ENCODE measurements around the gene GHRL. TPM values are rescaled to one million over a fixed set of nuclear protein-coding genes. Genes with fewer than 3 reads are reported as not detected.

Gene GHRL
- total and polyA plus RNA-seq, 2 donors from 2014 or later, result 0.73 to 1.2 TPM

- H3K9me3 ChIP-seq (ENCODE audit: control insufficient read depth in 2 of 3, insufficient read depth in 1 of 3, low read length in 3 of 3), result no peaks in the 10 kb centered on the region
- TF ChIP-seq, protein P1, sequence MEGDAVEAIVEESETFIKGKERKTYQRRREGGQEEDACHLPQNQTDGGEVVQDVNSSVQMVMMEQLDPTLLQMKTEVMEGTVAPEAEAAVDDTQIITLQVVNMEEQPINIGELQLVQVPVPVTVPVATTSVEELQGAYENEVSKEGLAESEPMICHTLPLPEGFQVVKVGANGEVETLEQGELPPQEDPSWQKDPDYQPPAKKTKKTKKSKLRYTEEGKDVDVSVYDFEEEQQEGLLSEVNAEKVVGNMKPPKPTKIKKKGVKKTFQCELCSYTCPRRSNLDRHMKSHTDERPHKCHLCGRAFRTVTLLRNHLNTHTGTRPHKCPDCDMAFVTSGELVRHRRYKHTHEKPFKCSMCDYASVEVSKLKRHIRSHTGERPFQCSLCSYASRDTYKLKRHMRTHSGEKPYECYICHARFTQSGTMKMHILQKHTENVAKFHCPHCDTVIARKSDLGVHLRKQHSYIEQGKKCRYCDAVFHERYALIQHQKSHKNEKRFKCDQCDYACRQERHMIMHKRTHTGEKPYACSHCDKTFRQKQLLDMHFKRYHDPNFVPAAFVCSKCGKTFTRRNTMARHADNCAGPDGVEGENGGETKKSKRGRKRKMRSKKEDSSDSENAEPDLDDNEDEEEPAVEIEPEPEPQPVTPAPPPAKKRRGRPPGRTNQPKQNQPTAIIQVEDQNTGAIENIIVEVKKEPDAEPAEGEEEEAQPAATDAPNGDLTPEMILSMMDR (IDR thresholded peaks at IDR 0.05; ENCODE audit: borderline replicate concordance, extremely low read depth, insufficient read depth), result no peak
- no peak for DNase-seq
- intact Hi-C loops (cut with DNase I), result no loop called here
- no peak overlapping the region for H3K4me3 ChIP-seq (ENCODE audit: low read length in 3 of 3)
- no peak for FAIRE-seq
- peaks cover 9 to 64% (median 43%) of the 10 kb centered on the region in 3 donors for H3K36me3 ChIP-seq (ENCODE audit: control insufficient read depth in 2 of 3, insufficient read depth in 3 of 3, low read length in 3 of 3)
- peaks cover 0 to 2% (median 0%) of the 10 kb centered on the region in 3 donors for H3K4me1 ChIP-seq (ENCODE audit: control insufficient read depth in 2 of 3, insufficient read depth in 2 of 3, low read depth in 1 of 3, low read length in 3 of 3)
- H3K27me3 ChIP-seq (ENCODE audit: control insufficient read depth, insufficient read depth, low read length), result no peaks in the 10 kb centered on the region
- no peak overlapping the region for H3K27ac ChIP-seq (ENCODE audit: low read depth in 2 of 2, low read length in 2 of 2)
- no peak overlapping the region for H3K9ac ChIP-seq (ENCODE audit: low read length in 3 of 3)
Observed at GRCh38 chr3:10311710-10312109, 19.0 kb upstream of the GHRL start.

GRCh38 chr3:10310578-10310977, 17.8 kb upstream of the GHRL start:
- H3K27ac ChIP-seq (ENCODE audit: low read depth in 2 of 2, low read length in 2 of 2), result no peak overlapping the region
- FAIRE-seq, result no peak

GRCh38 chr3:10309736-10310135, 17.0 kb upstream of the GHRL start:
- no peaks in the 10 kb centered on the region for H3K9me3 ChIP-seq (ENCODE audit: control insufficient read depth in 2 of 3, insufficient read depth in 1 of 3, low read length in 3 of 3)
- no peak overlapping the region for H3K27ac ChIP-seq (ENCODE audit: low read depth in 2 of 2, low read length in 2 of 2)
- H3K27me3 ChIP-seq (ENCODE audit: control insufficient read depth, insufficient read depth, low read length), result no peaks in the 10 kb centered on the region
- no peak for DNase-seq
- H3K9ac ChIP-seq (ENCODE audit: low read length in 3 of 3), result no peak overlapping the region
- H3K36me3 ChIP-seq (ENCODE audit: control insufficient read depth in 2 of 3, insufficient read depth in 3 of 3, low read length in 3 of 3), result peaks cover 8 to 67% (median 45%) of the 10 kb centered on the region in 3 donors
- no peak overlapping the region for H3K4me3 ChIP-seq (ENCODE audit: low read length in 3 of 3)
- TF ChIP-seq, protein P1 (IDR thresholded peaks at IDR 0.05; ENCODE audit: borderline replicate concordance, extremely low read depth, insufficient read depth), result no peak
- FAIRE-seq, result no peak
- H3K4me1 ChIP-seq (ENCODE audit: control insufficient read depth in 2 of 3, insufficient read depth in 2 of 3, low read depth in 1 of 3, low read length in 3 of 3), result no peaks in the 10 kb centered on the region
- intact Hi-C loops (cut with DNase I), result no loop called here

More at GRCh38 chr3:10310578-10310977, 17.8 kb upstream of the GHRL start:
- Histone ChIP-seq H3K27me3 (ENCODE audit: control insufficient read depth, insufficient read depth, low read length) (no peaks in the 10 kb centered on the region), H3K36me3 (ENCODE audit: control insufficient read depth in 2 of 3, insufficient read depth in 3 of 3, low read length in 3 of 3) (peaks cover 10 to 65% (median 42%) of the 10 kb centered on the region in 3 donors), H3K9ac (ENCODE audit: low read length in 3 of 3) (no peak overlapping the region), H3K9me3 (ENCODE audit: control insufficient read depth in 2 of 3, insufficient read depth in 1 of 3, low read length in 3 of 3) (no peaks in the 10 kb centered on the region), H3K4me1 (ENCODE audit: control insufficient read depth in 2 of 3, insufficient read depth in 2 of 3, low read depth in 1 of 3, low read length in 3 of 3) (no peaks in the 10 kb centered on the region), H3K4me3 (ENCODE audit: low read length in 3 of 3) (no peak overlapping the region)
- no peak for DNase-seq
- intact Hi-C loops (cut with DNase I), result no loop called here
- TF ChIP-seq, protein P1 (IDR thresholded peaks at IDR 0.05; ENCODE audit: borderline replicate concordance, extremely low read depth, insufficient read depth), result no peak

- DNase-seq (no peak), FAIRE-seq (no peak)
- Histone ChIP-seq H3K9ac (ENCODE audit: low read length in 3 of 3) (no peak overlapping the region), H3K36me3 (ENCODE audit: control insufficient read depth in 2 of 3, insufficient read depth in 3 of 3, low read length in 3 of 3) (peaks cover 15 to 68% (median 46%) of the 10 kb centered on the region in 3 donors), H3K9me3 (ENCODE audit: control insufficient read depth in 2 of 3, insufficient read depth in 1 of 3, low read length in 3 of 3) (no peaks in the 10 kb centered on the region), H3K4me3 (ENCODE audit: low read length in 3 of 3) (no peak overlapping the region), H3K4me1 (ENCODE audit: control insufficient read depth in 2 of 3, insufficient read depth in 2 of 3, low read depth in 1 of 3, low read length in 3 of 3) (no peaks in the 10 kb centered on the region), H3K27ac (ENCODE audit: low read depth in 2 of 2, low read length in 2 of 2) (no peak overlapping the region), H3K27me3 (ENCODE audit: control insufficient read depth, insufficient read depth, low read length) (no peaks in the 10 kb centered on the region)
- intact Hi-C loops (cut with DNase I), result no loop called here
- TF ChIP-seq, protein P1 (IDR thresholded peaks at IDR 0.05; ENCODE audit: borderline replicate concordance, extremely low read depth, insufficient read depth), result no peak
Observed at GRCh38 chr3:10308678-10309077, 15.9 kb upstream of the GHRL start.

Data from kidney (tissue), 14 donors.